ENCODE measurements around the gene ADM5.

Gene ADM5, protein sequence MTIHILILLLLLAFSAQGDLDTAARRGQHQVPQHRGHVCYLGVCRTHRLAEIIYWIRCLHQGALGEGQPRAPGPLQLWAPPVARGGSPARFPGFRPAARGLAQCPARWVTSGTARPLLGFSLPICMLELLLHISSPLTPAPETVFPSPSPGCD

GRCh38 chr19:49689133-49690078 is at the start of gene ADM5:
Gene ADM5, plus strand, starts transcription at chr19:49689594. Its CDS starts 244 bp downstream, at chr19:49689838.
- no peak for DNase-seq (ENCODE audit: low spot score)

GRCh38 chr19:49640113-49640898 is 49.1 kb upstream of the ADM5 start, which contains the start of gene RRAS:
Gene RRAS, minus strand, starts transcription at chr19:49640143. Its CDS starts 45 bp downstream, at chr19:49640098.
- DNase-seq (ENCODE audit: low spot score) = peak; percentile 98

GRCh38 chr19:49641688-49642491 is 47.5 kb upstream of the ADM5 start, which contains the start of gene SCAF1:
Gene SCAF1, plus strand, starts transcription at chr19:49642209. Its CDS starts 2,818 bp downstream, at chr19:49645027.
- peak; percentile 96 for DNase-seq (ENCODE audit: low spot score)

DNA sequence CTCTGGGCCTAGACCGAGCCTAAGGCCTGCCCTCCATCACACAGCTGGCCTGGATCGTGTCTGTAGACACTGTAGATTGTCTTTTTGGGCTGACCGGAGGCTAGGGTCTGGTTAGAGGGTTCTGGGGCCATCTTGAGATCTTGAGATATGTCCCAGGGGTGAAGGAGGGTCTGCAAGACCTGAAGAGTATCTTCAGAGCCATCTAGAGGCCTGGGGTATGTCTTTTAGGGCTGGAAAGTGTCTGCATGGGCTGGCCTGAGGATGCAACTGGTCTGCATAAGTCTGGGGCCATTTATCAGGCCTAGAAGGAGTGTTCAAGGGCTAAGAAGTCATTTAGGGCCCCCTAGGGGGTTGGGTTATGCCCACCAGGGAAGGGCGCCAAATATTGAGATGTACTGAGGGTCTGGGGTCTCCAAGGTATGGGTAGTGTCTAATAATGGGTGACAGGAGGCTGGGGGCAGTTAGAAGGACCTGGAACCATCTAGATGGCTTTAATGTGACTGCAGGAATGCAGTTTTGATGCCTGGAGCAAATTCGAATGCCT is 46.8 kb upstream of the ADM5 start:
- no peak for DNase-seq (ENCODE audit: low spot score)

DNA sequence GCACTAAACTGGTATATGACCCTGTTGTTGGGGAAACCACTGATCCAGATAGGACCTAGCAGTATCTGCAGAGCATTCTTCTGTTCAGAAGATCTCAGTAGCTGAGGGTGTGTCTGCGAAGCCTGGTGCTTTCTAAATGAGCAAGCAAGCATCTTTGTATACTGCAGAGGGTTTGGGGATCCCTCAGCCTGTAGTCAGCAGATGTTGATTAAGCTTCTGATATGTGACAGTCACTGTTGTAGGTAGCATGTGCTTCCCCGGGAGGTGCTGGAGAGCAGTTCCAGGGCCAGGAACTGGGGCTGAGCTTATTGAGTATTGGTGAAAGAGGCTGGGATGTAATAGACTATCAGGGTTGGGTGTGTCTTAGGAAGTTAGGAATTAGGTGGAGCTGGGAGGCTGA is 45.9 kb upstream of the ADM5 start:
- no peak for DNase-seq (ENCODE audit: low spot score)

DNA sequence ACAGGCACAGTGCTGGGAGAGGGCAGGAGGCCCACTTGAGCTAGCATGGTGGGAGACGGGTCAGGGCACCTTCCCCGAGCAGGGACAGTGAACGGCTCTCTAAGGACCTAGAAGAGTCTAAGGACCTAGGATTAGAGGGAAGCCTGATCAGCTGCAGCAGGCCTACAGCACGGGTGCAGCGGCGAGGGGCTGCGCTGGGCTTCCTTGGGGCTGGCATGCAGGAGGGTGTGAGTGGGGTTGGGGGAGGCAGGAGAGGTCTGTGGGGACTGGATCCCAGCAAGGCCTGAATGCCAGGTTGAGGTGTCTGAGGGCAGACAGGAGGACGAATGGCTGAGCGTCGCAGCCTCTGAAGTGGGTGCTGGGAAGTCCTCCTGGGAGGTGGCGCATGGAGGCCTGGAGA is 43.8 kb upstream of the ADM5 start:
- DNase-seq (ENCODE audit: low spot score) = no peak

DNA sequence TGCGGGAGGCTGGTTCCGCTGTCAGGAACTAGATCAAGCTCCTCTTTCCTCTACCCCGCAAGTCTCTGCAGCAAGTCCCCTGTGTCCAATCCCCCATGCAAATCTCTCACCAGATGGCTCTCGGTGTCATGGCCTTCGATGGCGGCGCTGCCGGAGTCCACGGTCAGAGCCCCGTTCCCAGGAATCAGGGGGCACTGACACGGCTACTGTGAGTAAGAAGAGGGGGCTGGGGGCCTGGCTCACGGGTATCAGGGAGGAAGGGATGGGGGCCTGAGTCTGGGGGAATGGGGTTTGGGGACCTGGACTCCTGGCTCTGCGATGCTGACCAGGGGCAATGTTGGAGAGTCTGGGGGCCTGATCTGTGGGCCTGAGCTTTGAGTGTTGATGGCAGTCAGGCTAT is 43.4 kb upstream of the ADM5 start:
- DNase-seq (ENCODE audit: low spot score) = no peak

DNA sequence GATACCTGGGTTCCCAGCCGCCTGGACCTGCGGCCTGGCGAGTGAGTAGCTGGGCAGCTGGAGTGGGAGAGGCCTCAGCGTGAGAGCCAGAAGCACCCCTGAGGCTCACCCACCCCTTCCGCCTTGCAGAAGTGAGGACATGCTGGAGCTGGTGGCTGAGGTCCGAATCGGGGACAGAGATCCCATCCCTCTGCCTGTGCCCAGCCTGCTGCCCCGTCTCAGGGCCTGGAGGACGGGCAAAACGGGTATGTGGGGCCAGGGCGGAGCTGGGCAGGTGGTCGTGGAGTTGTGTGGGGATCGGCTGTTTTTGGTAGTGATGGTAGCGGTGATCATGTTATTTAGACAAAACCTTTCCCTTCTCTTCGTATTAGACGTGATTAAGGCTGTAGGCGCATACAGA is 42.8 kb upstream of the ADM5 start:
- no peak for DNase-seq (ENCODE audit: low spot score)

DNA sequence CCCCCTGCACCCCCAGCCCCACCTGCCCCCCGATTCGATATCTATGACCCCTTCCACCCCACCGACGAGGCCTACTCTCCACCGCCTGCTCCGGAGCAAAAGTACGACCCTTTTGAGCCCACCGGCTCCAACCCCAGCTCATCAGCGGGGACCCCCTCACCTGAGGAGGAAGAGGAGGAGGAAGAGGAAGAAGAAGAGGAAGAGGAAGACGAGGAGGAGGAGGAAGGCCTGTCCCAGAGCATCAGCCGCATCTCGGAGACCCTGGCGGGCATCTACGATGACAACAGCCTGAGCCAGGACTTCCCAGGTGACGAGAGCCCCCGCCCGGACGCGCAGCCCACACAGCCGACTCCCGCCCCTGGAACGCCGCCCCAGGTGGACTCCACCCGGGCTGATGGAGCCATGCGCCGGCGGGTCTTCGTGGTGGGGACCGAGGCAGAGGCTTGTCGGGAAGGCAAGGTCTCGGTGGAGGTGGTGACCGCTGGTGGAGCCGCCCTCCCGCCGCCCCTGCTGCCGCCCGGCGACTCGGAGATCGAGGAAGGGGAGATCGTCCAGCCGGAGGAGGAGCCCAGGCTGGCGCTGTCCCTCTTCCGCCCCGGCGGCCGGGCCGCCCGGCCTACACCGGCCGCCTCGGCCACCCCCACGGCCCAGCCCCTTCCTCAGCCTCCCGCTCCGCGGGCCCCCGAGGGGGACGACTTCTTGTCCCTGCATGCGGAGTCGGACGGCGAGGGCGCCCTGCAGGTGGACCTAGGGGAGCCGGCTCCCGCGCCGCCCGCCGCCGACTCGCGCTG is 38.2 kb upstream of the ADM5 start:
- DNase-seq (ENCODE audit: low spot score) = no peak

DNA sequence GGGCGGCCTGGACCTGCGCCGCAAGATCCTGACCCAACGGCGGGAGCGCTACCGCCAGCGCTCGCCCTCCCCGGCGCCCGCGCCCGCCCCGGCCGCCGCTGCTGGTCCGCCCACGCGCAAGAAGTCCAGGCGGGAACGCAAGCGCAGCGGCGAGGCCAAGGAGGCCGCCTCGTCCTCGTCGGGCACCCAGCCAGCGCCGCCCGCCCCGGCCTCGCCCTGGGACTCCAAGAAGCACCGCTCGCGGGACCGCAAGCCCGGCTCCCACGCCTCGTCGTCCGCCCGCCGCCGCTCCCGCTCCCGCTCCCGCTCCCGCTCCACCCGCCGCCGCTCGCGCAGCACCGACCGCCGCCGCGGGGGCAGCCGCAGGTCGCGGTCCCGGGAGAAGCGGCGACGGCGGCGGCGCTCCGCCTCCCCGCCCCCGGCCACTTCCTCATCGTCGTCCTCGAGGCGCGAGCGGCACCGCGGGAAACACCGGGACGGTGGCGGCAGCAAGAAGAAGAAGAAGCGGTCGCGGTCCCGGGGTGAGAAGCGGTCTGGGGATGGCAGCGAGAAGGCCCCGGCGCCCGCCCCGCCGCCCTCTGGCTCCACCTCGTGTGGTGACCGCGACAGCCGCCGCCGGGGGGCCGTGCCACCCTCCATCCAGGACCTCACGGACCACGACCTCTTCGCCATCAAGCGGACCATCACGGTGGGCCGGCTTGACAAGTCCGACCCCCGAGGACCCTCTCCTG is 37.4 kb upstream of the ADM5 start:
- DNase-seq (ENCODE audit: low spot score) = no peak

DNA sequence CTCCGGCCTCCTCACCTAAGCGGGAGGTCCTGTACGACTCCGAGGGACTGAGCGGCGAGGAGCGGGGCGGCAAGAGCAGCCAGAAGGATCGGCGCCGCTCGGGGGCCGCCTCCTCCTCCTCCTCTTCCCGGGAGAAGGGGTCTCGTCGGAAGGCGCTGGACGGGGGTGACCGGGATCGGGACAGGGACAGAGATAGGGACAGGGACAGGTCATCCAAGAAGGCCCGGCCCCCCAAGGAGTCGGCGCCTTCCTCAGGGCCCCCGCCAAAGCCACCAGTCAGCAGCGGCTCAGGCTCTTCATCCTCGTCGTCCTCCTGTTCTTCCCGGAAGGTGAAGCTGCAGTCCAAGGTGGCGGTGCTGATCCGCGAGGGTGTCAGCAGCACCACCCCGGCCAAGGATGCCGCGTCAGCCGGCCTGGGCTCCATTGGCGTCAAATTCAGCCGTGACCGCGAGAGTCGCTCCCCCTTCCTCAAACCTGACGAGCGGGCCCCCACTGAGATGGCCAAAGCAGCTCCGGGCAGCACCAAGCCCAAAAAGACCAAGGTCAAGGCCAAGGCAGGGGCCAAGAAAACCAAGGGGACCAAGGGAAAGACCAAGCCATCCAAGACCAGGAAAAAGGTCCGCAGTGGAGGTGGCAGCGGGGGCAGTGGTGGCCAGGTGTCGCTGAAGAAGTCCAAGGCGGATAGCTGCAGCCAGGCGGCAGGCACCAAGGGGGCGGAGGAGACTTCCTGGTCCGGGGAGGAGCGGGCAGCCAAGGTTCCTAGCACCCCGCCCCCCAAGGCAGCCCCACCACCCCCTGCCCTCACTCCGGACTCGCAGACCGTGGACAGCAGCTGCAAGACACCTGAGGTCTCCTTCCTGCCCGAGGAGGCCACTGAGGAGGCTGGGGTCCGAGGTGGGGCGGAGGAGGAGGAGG is 36.6 kb upstream of the ADM5 start:
- DNase-seq (ENCODE audit: low spot score) = no peak

DNA sequence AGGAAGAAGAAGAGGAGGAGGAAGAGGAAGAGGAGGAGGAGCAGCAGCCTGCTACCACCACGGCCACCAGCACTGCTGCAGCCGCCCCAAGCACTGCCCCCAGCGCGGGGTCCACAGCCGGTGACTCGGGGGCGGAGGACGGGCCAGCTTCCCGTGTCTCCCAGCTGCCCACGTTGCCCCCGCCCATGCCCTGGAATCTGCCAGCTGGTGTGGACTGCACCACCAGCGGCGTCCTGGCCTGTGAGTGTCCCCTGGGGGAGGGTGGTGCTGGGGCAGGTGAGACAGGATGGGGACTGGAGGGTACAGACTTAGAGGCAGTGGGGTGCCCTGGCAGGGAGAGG is 36.0 kb upstream of the ADM5 start:
- no peak for DNase-seq (ENCODE audit: low spot score)

GRCh38 chr19:49654581-49654980 is 34.8 kb upstream of the ADM5 start:
- no peak for DNase-seq (ENCODE audit: low spot score)

- no peak for DNase-seq (ENCODE audit: low spot score)
These were observed 33.6 kb upstream of the ADM5 start for GRCh38 chr19:49655570-49656455.

DNA sequence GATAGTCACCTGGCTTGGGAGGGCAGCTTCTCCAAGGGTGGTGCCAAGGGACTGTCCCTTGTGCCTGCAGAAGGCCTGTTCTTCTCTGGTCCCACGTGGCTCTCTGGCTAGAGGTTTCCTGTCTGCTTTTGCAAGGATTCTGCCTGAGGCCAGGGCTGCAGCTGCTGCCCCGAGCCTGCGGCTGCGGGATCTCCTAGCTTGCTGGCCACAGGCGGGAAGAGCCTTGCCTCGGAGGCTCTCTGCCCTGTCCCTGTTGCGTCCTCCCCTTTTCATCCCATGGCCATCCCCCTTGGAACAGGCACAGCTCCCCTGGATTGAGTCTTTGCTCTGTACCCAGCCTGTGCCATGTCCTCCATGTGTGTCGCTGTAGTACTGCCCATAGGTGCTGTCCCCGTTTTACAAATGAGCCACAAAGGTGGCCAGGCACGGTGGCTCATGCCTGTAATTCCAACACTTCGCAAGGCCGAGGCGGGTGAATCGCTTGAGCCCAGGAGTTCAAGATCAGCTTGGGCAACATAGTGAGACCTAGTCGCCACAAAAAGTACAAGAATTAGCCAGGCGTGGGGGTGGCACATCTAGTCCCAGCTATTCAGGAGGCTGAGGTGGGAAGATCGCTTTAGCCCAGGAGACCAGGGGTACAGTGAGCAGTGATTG is 32.8 kb upstream of the ADM5 start:
- no peak for DNase-seq (ENCODE audit: low spot score)

- no peak for DNase-seq (ENCODE audit: low spot score)
These were observed 31.8 kb upstream of the ADM5 start for GRCh38 chr19:49657493-49658138.

DNA sequence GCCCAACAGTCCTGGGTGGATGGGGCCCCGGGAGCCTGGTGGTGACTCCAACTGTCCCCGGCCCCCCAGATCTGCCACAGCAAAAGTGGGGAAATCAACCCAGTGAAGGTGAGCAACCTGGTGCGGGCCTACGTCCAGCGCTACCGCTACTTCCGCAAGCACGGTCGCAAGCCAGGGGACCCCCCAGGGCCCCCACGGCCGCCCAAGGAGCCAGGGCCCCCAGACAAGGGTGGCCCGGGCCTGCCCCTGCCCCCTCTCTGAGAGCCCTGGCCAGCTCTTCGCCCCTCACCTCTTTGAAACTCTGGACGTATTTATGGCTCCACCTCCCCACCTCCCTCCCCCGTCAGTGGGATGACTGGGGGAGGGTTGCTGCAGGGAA is 31.3 kb upstream of the ADM5 start:
- no peak for DNase-seq (ENCODE audit: low spot score)
